CD4-positive, alpha-beta T cell treated with Interleukin-17A for 1 hour (primary cell): ENCODE data around the gene DIMT1.

Experiments
- DNase-seq: peaks from one replicate; pipeline ENCODE4 v3.0.0-alpha.2; 2020

Gene DIMT1

DNA sequence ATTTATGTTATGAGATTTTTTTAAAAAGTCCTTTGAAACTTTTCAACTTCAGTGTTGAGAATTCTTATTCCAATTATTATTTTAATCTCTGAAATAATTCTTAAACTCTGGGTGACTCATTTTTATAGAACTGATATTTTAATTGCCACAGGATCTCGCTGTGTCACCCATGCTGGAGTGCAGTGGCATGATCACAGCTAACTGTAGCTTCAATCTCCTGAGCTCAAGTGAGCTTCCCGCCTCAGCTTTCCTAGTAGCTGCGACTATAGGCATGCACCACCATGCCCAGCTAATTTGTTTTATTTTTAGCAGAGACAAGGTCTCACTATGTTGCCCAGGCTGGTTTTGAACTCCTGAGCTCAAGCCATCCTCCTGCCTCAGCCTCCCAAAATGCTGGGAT, 41.0 kb downstream of the DIMT1 start:
- no peak for DNase-seq

DNA sequence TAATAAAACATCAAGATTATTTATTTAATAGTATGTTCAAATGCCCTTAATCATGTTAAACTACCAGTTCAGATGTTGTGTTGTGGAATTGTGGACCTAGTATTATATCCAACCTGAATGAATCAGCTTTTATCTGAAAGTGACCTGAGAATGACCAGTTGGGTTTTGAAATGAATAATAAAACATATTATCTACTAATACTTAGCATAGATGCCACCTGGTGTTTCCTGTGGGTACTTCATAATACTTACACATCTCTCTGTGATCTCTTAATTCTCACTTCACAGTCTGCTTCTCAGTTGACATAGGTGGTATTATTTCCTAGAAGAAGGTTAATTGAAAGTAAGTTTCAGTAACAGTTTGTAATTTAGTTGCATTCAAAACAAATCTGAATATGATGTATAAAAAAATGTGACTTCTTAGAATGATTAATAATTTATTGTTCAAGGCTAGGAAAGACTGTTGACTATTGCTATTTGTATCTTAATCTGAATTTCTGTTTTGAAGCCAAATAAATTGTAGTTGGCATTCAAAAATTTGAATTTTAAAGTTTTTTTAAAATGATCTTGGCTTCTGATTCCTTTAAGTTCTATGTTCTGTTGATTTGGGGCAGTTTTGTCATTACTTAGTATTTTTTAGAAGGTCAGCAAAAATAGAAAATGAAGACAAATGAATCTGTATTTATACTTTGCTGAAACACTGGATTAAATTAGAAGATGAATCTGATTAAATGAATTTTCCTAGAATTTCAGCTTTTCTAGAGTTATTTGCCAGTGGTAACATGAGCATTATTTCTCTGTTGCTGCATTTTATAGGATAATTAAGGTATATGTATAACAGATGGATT, 49.5 kb downstream of the DIMT1 start:
- peak; percentile 73 for DNase-seq

DNA sequence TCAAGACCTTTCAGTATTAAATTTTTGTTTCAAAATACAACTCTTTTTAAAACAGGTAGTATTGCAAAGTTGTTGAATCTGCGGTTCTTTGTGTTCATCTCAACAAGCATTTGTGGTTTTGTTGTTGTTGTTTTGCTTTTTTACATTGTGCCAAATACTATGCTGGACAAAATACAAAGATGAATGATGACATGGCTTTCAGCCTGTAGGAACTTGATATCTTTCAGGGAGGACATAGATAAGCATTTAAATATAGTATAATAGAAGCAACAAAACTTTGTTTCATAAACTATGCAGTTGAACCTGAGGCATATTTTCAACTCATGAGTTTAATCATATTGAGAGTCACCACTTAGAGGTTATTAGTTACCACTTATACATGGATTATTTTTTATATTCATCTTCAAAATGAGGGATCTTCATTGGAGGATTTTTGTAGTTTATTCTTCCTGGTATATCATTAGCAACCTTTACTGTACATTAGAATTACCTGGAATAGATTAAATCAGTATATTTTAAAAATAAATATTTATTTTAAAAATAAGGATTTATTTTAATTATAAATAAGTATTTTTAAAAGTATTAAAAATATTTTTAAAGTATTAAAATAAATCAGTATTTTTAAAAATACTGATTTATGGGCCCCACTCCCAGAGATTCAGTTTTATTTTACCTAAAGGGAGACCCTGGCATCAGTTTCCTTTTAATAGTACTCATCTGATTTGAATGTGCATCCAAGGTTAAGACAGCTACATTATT, 54.8 kb downstream of the DIMT1 start:
- DNase-seq: no peak

DNA sequence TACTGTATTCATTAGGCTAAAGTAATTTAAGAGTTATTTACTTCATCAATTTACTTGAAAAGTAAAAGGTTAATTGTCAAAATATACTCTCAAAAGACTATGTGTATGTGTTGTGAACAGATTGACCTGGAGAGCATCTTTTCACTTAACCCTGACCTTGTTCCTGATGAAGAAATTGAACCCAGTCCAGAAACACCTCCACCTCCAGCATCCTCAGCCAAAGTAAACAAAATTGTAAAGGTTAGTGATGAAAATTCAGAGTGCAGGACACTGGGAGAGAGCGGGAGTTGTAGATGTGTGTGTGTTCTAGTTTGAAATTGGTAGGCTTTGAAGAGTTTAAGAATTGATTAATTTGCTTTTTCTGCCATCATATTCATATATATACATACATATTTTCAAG, 55.8 kb downstream of the DIMT1 start:
- DNase-seq: no peak

DNA sequence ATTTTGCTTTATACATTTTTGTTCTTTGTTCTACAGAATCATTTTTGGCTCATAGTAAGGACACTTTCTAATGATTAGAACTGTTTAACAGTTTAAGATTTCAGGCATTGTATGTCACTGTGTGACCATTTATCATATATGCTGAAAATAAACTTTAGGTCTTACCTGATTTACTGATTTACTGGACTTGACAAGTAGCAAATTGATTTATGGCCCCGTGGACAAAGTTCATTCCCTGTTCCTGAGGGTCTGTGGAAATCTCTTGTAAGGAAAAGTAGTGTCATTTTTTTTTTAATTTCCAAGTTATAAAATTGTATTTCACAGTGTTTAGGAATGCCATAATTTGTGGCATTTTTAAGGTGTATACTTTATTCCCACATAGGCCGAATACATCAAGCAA, 57.0 kb downstream of the DIMT1 start:
- no peak for DNase-seq

DNA sequence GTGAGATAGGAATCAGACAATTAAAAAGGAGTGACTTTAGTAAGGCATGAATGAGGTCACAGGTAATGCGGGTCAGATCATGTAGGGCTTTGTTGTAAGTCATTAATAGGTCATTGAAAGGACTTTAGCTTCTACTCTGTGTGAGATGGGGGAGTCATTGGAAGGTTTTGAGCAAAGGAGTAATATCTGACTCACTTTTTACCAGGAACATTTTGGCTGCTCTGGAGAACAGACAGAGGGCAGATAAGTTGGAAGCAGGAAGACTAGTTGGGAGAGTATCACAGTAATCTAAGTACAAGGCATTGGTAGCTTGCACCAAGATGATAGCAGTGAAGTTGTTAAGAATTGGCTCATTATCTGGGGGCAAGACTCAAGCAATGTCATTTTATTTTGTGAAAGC, 60.3 kb downstream of the DIMT1 start:
- no peak for DNase-seq

DNA sequence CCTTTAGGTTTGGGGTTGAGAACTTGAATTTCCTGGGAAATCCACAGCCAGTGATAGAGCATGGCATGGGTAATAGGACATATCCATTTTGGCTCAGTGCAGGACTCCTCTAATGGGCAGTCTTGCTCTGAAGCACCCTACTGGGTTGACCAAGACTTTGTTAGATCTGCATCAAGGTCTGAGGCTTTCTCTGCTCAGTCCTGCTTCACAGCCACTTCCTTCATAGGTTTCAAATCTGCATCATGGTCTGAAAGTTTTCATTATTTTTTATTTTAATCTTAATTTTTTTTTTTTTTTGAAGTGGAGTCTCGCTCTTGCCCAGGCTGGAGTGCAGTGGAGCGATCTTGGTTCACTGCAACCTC, 61.2 kb downstream of the DIMT1 start:
- DNase-seq: no peak

DNA sequence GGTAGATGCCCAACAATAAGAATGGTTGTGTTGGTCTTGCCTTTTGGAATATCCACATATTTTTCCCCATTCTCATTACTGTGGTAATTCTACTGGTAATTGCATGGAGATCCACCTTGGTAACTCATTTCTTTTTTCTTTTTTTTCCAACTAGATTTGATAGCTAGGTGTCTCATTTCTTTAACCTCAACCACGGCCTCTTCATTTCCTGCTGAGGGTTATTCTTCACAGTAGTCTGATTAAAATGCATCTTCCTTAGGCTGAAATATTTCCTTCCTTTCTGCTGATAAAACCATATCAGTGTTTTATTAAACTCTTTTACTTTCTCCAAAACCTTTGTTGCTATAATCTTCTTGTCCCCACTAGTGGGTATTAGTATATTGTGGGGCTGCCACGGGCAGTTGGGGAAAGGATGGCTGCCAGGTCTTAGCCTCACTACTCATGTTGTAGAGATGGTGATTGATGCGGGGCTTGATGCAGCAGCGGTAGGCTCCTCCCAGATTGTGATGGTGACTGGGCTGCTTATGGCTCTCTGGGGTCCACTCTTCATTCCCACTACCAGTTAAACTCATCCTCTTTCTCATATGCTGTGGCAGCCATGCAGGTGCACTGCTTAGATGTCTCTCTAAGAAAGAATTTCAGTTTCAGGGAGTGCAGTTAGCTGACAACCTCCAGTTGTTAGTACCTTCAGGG, 61.8 kb downstream of the DIMT1 start:
- peak; percentile 29 for DNase-seq

DNA sequence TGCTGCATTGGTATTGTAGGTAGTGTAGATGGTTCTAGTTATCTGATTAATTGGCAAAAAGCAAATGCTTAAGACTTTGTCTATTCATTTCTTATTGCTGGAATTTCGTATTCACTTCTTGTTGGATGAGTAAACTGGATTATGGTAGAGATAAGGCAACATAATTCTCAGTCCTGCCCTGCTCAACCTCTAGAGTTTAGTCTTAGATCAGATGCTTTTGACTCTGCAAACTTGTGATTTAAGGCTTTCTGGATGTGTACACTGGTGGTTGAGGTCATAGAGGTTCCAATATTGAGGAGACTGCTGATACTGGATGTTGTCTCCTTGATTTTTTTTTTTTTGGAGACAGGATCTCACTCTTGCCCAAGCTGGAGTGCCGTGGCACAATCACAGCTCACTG, 62.7 kb downstream of the DIMT1 start:
- DNase-seq: no peak

DNA sequence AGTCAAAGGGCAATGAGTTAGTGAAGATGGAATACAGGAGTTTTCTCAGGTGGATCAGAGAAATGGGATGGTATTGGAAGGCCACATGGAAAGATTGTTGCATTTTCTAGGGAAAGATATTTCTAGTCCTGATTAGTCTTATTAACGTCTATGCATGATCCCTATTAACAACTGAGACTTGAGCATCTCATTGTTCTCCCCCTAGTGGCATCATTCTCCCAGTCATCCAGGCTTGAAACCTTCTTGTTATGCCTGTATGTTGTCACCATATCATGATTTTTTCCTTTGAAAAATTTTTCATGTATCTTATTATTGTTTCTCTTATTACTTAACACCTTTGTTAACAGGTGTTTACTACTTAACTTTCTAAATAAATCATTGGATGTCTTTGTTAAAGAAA, 63.3 kb downstream of the DIMT1 start:
- DNase-seq: no peak
